HG03097 (cell line): ENCODE measurements around the gene RCAN3.
"Not testable (repeated sequence)": the region's sequence is repeated elsewhere in the genome, so short reads cannot be mapped to it uniquely, and the experiment has no call there.

Experiments used
- ATAC-seq: cut with Tn5 transposase; IDR thresholded peaks from one replicate; pipeline ENCODE4 v1.9.1; 2021; ENCODE audit not compliant: unreplicated experiment, low FRiP score

Gene RCAN3

GRCh38 chr1:24484199-24484598 lies 18.4 kb upstream of the RCAN3 start:
- no peak for ATAC-seq

DNA sequence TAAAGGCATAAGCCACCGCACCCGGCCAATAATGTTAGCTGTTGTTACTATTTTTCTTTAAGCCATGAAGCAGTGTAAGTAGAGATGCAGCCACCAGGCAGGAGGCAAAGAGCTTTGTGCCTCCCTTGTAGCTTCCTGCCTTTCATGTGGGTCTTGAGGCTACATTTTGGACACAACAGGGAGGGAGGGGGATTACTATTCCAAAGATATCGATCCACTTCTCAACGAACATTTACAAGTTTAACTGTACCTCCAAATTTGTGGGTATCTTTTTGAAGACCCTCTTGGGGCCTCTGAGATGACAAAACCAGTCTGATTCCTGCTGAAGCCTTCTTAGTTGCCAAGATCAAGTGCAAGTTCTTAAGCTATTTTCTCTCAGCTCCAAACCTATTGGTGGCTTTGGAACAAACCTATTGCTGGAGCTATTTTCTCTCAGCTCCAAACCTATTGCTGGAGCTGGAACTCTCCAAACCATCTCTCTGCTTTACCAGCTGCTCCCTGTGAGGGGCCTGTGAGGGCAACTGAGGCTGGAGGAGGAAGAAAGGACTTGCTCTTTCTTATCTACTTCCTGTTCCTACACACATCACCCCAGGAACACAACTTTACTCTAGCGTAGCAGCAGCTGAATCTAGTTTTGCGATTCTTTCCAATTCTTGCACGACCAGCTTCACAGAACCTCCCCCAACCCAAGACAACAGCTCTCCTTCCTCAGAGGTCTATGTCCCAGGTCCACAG lies 16.1 kb upstream of the RCAN3 start:
- ATAC-seq = no peak

GRCh38 chr1:24487455-24487854 lies 15.2 kb upstream of the RCAN3 start:
- ATAC-seq = no peak

- ATAC-seq = not testable (repeated sequence)
Measured at GRCh38 chr1:24488159-24488558, 14.5 kb upstream of the RCAN3 start.

- no peak for ATAC-seq
Measured at GRCh38 chr1:24489674-24490073, 13.0 kb upstream of the RCAN3 start.

GRCh38 chr1:24490101-24490781 lies 12.4 kb upstream of the RCAN3 start:
- ATAC-seq = no peak

GRCh38 chr1:24491577-24492360 lies 10.9 kb upstream of the RCAN3 start:
- no peak for ATAC-seq

DNA sequence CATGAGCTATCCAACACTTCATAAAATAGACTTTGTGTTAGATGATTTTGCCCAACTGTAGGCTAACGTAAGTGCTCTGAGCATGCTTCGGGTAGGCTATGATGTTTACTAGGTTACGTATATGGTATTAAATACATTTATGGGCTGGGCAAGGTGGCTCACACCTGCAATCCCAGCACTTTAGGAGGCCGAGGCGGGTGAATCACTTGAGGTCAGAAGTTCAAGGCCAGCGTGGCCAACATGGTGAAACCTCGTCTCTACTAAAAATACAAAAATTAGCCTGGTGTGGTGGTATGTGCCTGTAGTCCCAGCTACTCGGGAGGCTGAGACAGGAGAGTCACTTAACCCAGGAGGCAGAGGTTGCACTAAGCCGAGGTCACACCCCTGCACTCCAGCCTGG lies 9.7 kb upstream of the RCAN3 start:
- ATAC-seq = not testable (repeated sequence)

DNA sequence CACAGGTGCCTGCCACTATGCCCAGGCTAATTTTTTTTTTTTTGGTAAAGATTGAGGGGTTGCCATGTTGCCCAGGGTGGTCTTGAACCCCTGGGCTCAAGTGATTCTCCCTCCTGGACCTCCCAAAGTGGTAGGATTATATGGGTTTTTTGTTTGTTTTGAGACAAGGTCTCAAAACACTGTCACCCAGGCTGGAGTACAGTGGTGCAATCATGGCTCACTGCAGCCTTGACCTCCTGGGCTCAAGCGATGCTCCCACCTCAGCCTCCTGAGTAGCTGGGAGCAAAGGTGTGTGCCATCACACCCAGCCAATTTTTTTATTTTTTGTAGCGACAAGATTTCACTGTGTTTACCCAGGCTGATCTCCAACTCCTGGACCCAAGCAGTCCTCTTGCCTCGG lies 8.9 kb upstream of the RCAN3 start:
- no peak for ATAC-seq

DNA sequence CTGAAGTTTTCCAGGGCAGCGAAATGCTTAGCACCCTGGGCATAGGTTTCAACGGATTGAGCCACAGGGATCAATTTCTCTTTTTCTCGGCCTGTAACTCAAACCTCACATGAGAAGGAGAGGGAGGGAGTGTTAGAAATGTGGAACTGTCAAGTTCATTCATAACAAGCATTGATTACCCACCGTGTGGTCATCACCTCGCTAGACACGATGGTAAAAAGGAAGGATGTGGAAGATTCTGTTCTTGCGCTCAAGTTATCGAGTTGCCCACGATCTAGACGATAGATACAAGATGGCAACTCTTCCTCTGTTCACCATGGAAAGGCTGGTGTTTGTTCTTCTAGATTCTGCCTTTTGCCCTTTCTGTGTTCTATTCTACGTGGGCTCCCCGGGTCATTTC lies 4.0 kb upstream of the RCAN3 start:
- ATAC-seq = no peak

GRCh38 chr1:24500448-24501048 lies 2.1 kb upstream of the RCAN3 start:
- ATAC-seq = no peak

DNA sequence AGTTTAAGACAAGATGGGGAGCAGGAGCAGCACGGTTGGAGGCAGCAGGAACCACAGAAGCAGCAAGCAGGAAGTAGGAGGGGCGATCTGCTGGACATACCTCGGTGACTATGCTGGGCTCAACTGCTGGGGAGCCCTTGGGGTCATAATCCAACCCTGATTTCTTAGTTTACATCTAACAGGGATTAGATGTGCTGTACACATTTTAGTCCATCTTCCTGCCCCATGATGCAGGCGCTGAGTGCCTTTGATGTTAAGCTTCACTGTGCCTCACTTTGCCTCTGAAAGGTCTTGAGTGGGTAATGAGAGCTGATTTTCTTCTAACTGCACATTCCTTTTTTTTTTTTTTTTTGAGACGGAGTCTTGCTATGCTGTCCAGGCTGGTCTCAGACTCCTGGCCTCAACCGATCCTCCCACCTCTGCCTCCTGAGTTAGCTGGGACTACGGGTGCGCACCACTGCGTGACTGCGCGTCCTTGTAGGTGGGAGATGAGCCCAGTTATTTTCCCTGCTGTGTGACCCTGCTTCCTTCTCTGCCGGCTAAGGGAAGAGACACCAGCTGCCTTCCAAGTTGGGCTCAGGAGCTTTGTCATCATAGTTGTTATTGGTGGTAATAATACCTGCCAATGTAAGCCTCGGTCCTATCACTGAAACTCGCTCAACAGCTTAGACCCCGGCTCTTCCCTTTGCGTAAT lies 1.1 kb upstream of the RCAN3 start:
- no peak for ATAC-seq

- ATAC-seq = no peak
Measured at GRCh38 chr1:24502065-24502708, 449 bp upstream of the RCAN3 start.

GRCh38 chr1:24503059-24503751 lies 569 bp downstream of the RCAN3 start:
- no peak for ATAC-seq

DNA sequence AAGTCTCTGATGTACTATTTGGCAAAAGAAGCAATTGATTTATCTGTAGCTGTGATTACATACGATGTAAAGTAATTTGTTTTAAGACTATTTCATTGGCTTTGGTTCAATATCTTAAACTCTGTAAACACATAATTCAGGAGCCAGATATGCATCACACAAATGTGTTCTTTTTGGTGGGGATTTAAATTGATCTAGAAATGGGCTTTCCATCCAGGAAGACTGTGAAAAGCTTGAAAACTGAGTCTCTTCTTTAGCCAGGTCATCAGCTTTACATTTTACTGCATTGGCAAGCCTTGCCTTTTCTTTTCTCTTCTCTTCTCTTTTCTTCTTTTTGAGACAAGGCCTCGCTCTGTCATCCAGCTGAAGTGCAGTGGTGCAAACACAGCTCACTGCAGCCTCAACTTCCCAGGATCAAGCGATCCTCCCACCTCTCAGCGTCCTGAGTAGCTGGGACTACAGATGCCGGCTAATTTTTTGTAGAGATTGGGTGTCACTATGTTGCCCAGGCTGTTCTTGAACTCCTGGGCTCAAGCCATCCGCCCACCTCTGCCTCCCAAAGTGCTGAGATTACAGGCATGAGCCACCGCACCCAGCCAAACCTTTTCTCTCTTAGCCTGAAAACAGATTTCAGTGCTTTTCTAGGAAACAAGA lies 1.4 kb downstream of the RCAN3 start:
- ATAC-seq = no peak

DNA sequence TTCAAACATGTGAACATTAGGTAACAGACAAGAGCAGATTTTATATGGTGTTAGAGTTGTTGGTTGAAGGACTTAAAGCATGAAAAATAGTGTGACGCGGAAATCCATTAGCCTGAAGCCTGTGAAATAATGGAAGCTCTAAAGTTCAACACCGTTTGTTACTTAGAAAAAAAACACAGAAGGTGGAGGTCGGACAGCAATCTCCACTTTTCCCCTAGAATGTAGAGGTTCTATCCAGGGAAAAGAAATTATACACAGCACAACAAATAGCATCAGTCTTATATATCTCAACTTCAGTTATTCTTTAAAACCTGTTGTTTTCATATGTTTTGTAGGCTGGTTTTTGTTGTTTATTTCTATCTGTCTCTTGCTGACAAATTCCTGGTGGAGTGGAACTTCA lies 1.9 kb downstream of the RCAN3 start:
- no peak for ATAC-seq

GRCh38 chr1:24505816-24506215 lies 3.2 kb downstream of the RCAN3 start:
- no peak for ATAC-seq

DNA sequence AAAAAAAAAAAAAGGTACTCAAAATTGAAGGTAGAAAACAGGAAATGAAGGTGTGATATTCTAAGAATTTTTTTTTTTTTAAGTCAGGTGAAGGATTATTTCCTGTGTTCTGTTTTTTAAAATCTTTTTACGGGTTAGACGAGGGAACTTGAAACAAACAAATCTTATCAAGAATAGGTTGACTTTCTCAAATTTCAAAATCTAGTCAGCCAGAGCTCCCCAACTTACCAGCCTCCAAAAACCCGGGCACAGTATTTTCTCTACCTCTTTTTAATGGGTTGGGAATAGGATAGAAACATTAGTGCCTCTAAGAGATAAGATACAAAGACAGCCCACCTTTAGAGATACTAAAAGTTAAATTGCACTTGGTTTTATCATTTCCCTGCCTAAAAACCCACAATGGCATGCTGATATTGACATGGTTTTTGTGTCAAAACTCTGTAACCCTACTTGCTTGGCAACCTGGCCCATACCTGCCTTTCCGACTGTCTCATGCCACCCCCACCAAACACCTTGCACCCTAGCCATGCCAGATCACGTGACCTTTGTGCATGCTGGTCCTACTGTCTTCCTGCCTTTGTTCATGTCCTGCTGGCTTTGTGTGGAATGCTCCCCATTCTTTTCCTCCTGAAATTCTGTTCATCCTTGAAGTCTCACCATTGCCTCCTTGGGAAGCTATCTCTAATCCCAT lies 4.2 kb downstream of the RCAN3 start:
- ATAC-seq = no peak
